ENCODE results near the gene PCDHGA8.
"Not testable (repeated sequence)": the region's sequence is repeated elsewhere in the genome, so short reads cannot be mapped to it uniquely, and the experiment has no call there.

PCDHGA8 gene

GRCh38 chr5:141392429-141393198 lies at the start of gene PCDHGA8:
Gene PCDHGA8 (plus strand): TSS chr5:141392633. CDS start chr5:141392814, 181 bp downstream.
- Mint-ChIP-seq H3K27me3 (peaks cover 69% of the 10 kb centered on the region), H3K9me3 (peaks cover 15% of the 10 kb centered on the region), H3K4me3 (no peak within 1 kb of the TSS), H3K27ac (ENCODE audit: low read depth) (no peak within 1 kb of the TSS), H3K4me1 (no peaks in the 10 kb centered on the region), H3K36me3 (ENCODE audit: insufficient read depth) (peaks cover 2% of the 10 kb centered on the region)
- ATAC-seq (replicated peaks; ENCODE audit: extremely low read depth, poor library complexity, severe bottlenecking) (no peak), DNase-seq (ENCODE audit: low spot score in 2 of 2) (no peak)

- Mint-ChIP-seq H3K4me1 (no peaks in the 10 kb centered on the region), H3K27ac (ENCODE audit: low read depth) (no peak overlapping the region), H3K9me3 (peaks cover 11% of the 10 kb centered on the region), H3K36me3 (ENCODE audit: insufficient read depth) (no peaks in the 10 kb centered on the region), H3K4me3 (no peak overlapping the region), H3K27me3 (peaks cover 88% of the 10 kb centered on the region)
- ATAC-seq (replicated peaks; ENCODE audit: extremely low read depth, poor library complexity, severe bottlenecking) (no peak), DNase-seq (ENCODE audit: low spot score in 2 of 2) (no peak)
These were observed 49.7 kb upstream of the PCDHGA8 start for GRCh38 chr5:141342773-141343172.

- ATAC-seq (replicated peaks; ENCODE audit: extremely low read depth, poor library complexity, severe bottlenecking): no peak
- Mint-ChIP-seq H3K4me3 (peak within 1 kb of the TSS; percentile 40), H3K27me3 (peaks cover 82% of the 10 kb centered on the region), H3K4me1 (no peaks in the 10 kb centered on the region), H3K27ac (ENCODE audit: low read depth) (no peak within 1 kb of the TSS), H3K9me3 (peaks cover 5% of the 10 kb centered on the region), H3K36me3 (ENCODE audit: insufficient read depth) (no peaks in the 10 kb centered on the region)
- DNase-seq (ENCODE audit: low spot score in 2 of 2): no peak
These were observed 49.0 kb upstream of the PCDHGA8 start, which contains the start of gene PCDHGA3 for GRCh38 chr5:141343242-141343952. Gene PCDHGA3 (plus strand): TSS chr5:141343829. CDS start chr5:141344034, 205 bp downstream.

DNA sequence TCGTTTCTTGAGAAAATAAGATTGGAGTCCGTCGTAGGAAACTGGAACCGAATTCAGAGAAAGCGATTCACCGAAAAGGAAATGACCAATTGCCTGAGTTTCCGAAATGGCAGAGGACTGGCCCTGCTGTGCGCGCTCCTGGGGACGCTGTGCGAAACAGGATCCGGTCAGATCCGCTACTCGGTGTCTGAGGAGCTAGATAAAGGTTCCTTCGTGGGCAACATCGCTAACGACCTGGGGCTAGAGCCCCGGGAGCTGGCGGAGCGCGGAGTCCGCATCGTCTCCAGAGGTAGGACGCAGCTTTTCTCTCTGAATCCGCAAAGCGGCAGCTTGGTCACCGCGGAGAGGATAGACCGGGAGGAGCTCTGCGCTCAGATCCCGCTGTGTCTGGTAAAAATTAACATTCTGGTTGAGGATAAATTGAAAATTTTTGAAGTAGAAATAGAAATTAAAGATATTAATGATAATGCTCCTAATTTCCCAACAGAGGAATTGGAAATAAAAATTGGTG lies 48.4 kb upstream of the PCDHGA8 start:
- no peaks in the 10 kb centered on the region for H3K4me1 Mint-ChIP-seq
- H3K27me3 Mint-ChIP-seq: peaks cover 76% of the 10 kb centered on the region
- no peak overlapping the region for H3K27ac Mint-ChIP-seq (ENCODE audit: low read depth)
- DNase-seq (ENCODE audit: low spot score in 2 of 2): no peak
- no peaks in the 10 kb centered on the region for H3K36me3 Mint-ChIP-seq (ENCODE audit: insufficient read depth)
- peak overlapping the region; percentile 40 for H3K4me3 Mint-ChIP-seq
- peaks cover 5% of the 10 kb centered on the region for H3K9me3 Mint-ChIP-seq
- no peak for ATAC-seq (replicated peaks; ENCODE audit: extremely low read depth, poor library complexity, severe bottlenecking)

- DNase-seq (ENCODE audit: low spot score in 2 of 2) (no peak), ATAC-seq (replicated peaks; ENCODE audit: extremely low read depth, poor library complexity, severe bottlenecking) (no peak)
- Mint-ChIP-seq H3K4me1 (no peaks in the 10 kb centered on the region), H3K27me3 (peaks cover 77% of the 10 kb centered on the region), H3K27ac (ENCODE audit: low read depth) (no peak overlapping the region), H3K4me3 (no peak overlapping the region), H3K36me3 (ENCODE audit: insufficient read depth) (no peaks in the 10 kb centered on the region), H3K9me3 (peaks cover 5% of the 10 kb centered on the region)
These were observed 47.1 kb upstream of the PCDHGA8 start for GRCh38 chr5:141345327-141345726.

- DNase-seq (ENCODE audit: low spot score in 2 of 2); ATAC-seq (replicated peaks; ENCODE audit: extremely low read depth, poor library complexity, severe bottlenecking); H3K4me1 Mint-ChIP-seq; H3K27ac Mint-ChIP-seq (ENCODE audit: low read depth); H3K4me3 Mint-ChIP-seq; H3K9me3 Mint-ChIP-seq; H3K36me3 Mint-ChIP-seq (ENCODE audit: insufficient read depth): not testable (repeated sequence)
- H3K27me3 Mint-ChIP-seq: peaks cover 79% of the 10 kb centered on the region
These were observed 46.4 kb upstream of the PCDHGA8 start for GRCh38 chr5:141346017-141346416.

DNA sequence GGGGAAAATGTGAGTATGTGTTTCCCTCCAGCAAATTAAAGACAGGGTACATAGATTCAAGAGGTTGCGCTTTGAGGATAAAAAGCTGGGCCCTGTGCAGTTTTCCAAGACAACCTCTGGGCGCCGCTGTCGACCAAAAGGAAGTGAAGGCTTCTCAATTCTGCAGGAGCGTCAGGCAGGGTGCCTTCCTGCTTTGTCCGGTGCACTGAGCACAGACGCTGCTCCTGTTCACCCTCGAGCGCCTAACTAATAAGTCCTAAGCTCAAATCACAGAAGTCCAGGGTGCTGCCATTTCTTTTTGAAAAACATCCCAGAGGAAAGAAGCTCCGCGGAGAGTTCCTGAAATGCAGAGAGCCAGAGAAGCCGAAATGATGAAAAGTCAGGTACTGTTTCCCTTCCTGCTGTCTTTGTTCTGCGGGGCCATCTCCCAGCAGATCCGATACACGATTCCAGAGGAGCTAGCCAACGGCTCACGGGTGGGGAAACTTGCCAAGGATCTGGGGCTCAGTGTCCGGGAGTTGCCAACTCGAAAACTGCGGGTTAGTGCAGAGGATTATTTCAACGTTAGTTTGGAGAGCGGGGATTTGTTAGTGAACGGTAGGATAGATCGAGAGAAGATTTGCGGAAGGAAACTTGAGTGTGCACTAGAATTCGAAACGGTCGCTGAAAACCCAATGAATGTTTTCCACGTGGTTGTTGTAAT lies 42.4 kb upstream of the PCDHGA8 start, which contains the start of gene PCDHGB1:
Gene PCDHGB1, plus strand, starts transcription at position 183 of the 703 bp plus-strand sequence. Its CDS starts 162 bp downstream, at position 345.
- H3K4me3 Mint-ChIP-seq: peak within 1 kb of the TSS; percentile 60
- H3K4me1 Mint-ChIP-seq: no peaks in the 10 kb centered on the region
- H3K27me3 Mint-ChIP-seq: peaks cover 67% of the 10 kb centered on the region
- ATAC-seq (replicated peaks; ENCODE audit: extremely low read depth, poor library complexity, severe bottlenecking) (no peak), DNase-seq (ENCODE audit: low spot score in 2 of 2) (no peak)
- H3K27ac Mint-ChIP-seq (ENCODE audit: low read depth): no peak within 1 kb of the TSS
- peaks cover 5% of the 10 kb centered on the region for H3K9me3 Mint-ChIP-seq
- H3K36me3 Mint-ChIP-seq (ENCODE audit: insufficient read depth): no peaks in the 10 kb centered on the region

GRCh38 chr5:141351591-141351990 lies 40.8 kb upstream of the PCDHGA8 start:
- H3K27me3 Mint-ChIP-seq: peaks cover 67% of the 10 kb centered on the region
- no peaks in the 10 kb centered on the region for H3K36me3 Mint-ChIP-seq (ENCODE audit: insufficient read depth)
- no peak for ATAC-seq (replicated peaks; ENCODE audit: extremely low read depth, poor library complexity, severe bottlenecking)
- no peak overlapping the region for H3K27ac Mint-ChIP-seq (ENCODE audit: low read depth)
- no peak for DNase-seq (ENCODE audit: low spot score in 2 of 2)
- H3K4me1 Mint-ChIP-seq: no peaks in the 10 kb centered on the region
- H3K9me3 Mint-ChIP-seq: peaks cover 5% of the 10 kb centered on the region
- no peak overlapping the region for H3K4me3 Mint-ChIP-seq

- DNase-seq (ENCODE audit: low spot score in 2 of 2) (no peak), ATAC-seq (replicated peaks; ENCODE audit: extremely low read depth, poor library complexity, severe bottlenecking) (no peak)
- peaks cover 9% of the 10 kb centered on the region for H3K9me3 Mint-ChIP-seq
- H3K4me1 Mint-ChIP-seq: peaks cover 5% of the 10 kb centered on the region
- no peak within 1 kb of the TSS for H3K27ac Mint-ChIP-seq (ENCODE audit: low read depth)
- no peaks in the 10 kb centered on the region for H3K36me3 Mint-ChIP-seq (ENCODE audit: insufficient read depth)
- peak within 1 kb of the TSS; percentile 34 for H3K4me3 Mint-ChIP-seq
- H3K27me3 Mint-ChIP-seq: peaks cover 81% of the 10 kb centered on the region
These were observed 37.4 kb upstream of the PCDHGA8 start, which contains the start of gene PCDHGA4 for GRCh38 chr5:141354900-141355469. Gene PCDHGA4 (plus strand): TSS chr5:141355021. CDS start chr5:141355108, 87 bp downstream.

GRCh38 chr5:141355641-141356040 lies 36.8 kb upstream of the PCDHGA8 start:
- peaks cover under 1% of the 10 kb centered on the region for H3K36me3 Mint-ChIP-seq (ENCODE audit: insufficient read depth)
- H3K4me1 Mint-ChIP-seq: peaks cover 6% of the 10 kb centered on the region
- ATAC-seq (replicated peaks; ENCODE audit: extremely low read depth, poor library complexity, severe bottlenecking): no peak
- H3K4me3 Mint-ChIP-seq: no peak overlapping the region
- no peak overlapping the region for H3K27ac Mint-ChIP-seq (ENCODE audit: low read depth)
- peaks cover 6% of the 10 kb centered on the region for H3K9me3 Mint-ChIP-seq
- H3K27me3 Mint-ChIP-seq: peaks cover 78% of the 10 kb centered on the region
- DNase-seq (ENCODE audit: low spot score in 2 of 2): no peak

GRCh38 chr5:141356133-141356532 lies 36.3 kb upstream of the PCDHGA8 start:
- H3K4me1 Mint-ChIP-seq: peaks cover 6% of the 10 kb centered on the region
- peaks cover 3% of the 10 kb centered on the region for H3K36me3 Mint-ChIP-seq (ENCODE audit: insufficient read depth)
- H3K9me3 Mint-ChIP-seq: peaks cover 6% of the 10 kb centered on the region
- H3K4me3 Mint-ChIP-seq: no peak overlapping the region
- DNase-seq (ENCODE audit: low spot score in 2 of 2): no peak
- H3K27me3 Mint-ChIP-seq: peaks cover 78% of the 10 kb centered on the region
- H3K27ac Mint-ChIP-seq (ENCODE audit: low read depth): no peak overlapping the region
- ATAC-seq (replicated peaks; ENCODE audit: extremely low read depth, poor library complexity, severe bottlenecking): no peak

GRCh38 chr5:141356950-141357349 lies 35.5 kb upstream of the PCDHGA8 start:
- no peak overlapping the region for H3K27ac Mint-ChIP-seq (ENCODE audit: low read depth)
- no peak for ATAC-seq (replicated peaks; ENCODE audit: extremely low read depth, poor library complexity, severe bottlenecking)
- peaks cover 6% of the 10 kb centered on the region for H3K9me3 Mint-ChIP-seq
- peaks cover 6% of the 10 kb centered on the region for H3K4me1 Mint-ChIP-seq
- H3K36me3 Mint-ChIP-seq (ENCODE audit: insufficient read depth): peaks cover 5% of the 10 kb centered on the region
- peaks cover 84% of the 10 kb centered on the region for H3K27me3 Mint-ChIP-seq
- H3K4me3 Mint-ChIP-seq: no peak overlapping the region
- DNase-seq (ENCODE audit: low spot score in 2 of 2): no peak

Measured in central memory CD8-positive, alpha-beta T cell (primary cell).